Testis (tissue), 2 donors: Measurements from ENCODE around the gene KAT5.

Source experiments
- POLR2A ChIP-seq: fragments of 450-650 bp; IDR thresholded peaks from one replicate; pipeline ENCODE4 v1.6.1; 2017; ENCODE audit warnings: antibody characterized with exemption, mild to moderate bottlenecking, moderate library complexity
- TF ChIP-seq, protein P1 (sequence below), 3 experiments: fragments of 450-650 bp in 2 of 3; fragments of 200-600 bp in 1 of 3; sonication (generic) in 1 of 3; IDR thresholded peaks; one replicate each; pipeline ENCODE4 v1.5.1; 2016 to 2019; ENCODE audit warnings: antibody characterized with exemption in 3 of 3, mild to moderate bottlenecking in 2 of 3, moderate library complexity in 1 of 3

DNA sequence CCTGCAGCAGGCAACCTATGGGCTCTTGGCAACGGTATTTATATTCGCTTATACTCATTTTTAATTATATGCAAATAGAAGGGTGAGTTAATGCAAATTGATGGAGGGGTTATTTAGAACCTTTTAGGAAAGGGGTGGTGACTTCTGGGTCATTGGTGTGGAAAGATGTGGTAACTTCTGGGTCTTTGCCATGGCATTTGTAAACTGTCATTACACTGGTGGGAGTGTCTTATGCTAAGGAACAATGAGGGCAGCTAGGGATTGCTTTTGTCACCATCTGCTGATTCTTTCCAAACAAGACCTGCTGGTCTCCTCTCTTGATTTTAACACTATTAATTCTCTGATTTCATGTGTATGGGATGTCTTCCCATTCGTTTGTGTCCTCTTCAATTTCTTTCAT is 11.7 kb upstream of the KAT5 start:
- TF ChIP-seq, protein P1, sequence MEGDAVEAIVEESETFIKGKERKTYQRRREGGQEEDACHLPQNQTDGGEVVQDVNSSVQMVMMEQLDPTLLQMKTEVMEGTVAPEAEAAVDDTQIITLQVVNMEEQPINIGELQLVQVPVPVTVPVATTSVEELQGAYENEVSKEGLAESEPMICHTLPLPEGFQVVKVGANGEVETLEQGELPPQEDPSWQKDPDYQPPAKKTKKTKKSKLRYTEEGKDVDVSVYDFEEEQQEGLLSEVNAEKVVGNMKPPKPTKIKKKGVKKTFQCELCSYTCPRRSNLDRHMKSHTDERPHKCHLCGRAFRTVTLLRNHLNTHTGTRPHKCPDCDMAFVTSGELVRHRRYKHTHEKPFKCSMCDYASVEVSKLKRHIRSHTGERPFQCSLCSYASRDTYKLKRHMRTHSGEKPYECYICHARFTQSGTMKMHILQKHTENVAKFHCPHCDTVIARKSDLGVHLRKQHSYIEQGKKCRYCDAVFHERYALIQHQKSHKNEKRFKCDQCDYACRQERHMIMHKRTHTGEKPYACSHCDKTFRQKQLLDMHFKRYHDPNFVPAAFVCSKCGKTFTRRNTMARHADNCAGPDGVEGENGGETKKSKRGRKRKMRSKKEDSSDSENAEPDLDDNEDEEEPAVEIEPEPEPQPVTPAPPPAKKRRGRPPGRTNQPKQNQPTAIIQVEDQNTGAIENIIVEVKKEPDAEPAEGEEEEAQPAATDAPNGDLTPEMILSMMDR (IDR thresholded peaks at IDR 0.05) = no peak
- no peak for TF ChIP-seq POLR2A
